Thoracic aorta endothelial cell (primary cell): Measurements from ENCODE around the gene HOXD9. TPM values are rescaled to one million over a fixed set of nuclear protein-coding genes. Genes with fewer than 3 reads are reported as not detected.

ENCODE experiments used
- small RNA-seq: library from RNA; depleted of rRNA; stranded (forward); fragments of <200 nt; gene quantifications from one replicate; pipeline ENCODE3, GENCODE V24; 2012
- total RNA-seq: library from RNA; depleted of rRNA; stranded (reverse); fragments of >200 nt; gene quantifications from 2 replicates; pipeline ENCODE4 v1.2.3, GENCODE V29; 2012

HOXD9 gene
- 2.0 TPM in 1 of 2 replicates, not detected in the other for total RNA-seq

GRCh38 chr2:176122683-176123410, at the start of gene HOXD9:
TSS of gene HOXD9 (plus strand) at chr2:176122719. CDS start at chr2:176122769, 50 bp downstream.

GRCh38 chr2:176083796-176084261, 38.7 kb upstream of the HOXD9 start, which contains the start of gene EVX2:
TSS of gene EVX2 (minus strand) at chr2:176083962. CDS start at chr2:176083776, 186 bp downstream.

DNA sequence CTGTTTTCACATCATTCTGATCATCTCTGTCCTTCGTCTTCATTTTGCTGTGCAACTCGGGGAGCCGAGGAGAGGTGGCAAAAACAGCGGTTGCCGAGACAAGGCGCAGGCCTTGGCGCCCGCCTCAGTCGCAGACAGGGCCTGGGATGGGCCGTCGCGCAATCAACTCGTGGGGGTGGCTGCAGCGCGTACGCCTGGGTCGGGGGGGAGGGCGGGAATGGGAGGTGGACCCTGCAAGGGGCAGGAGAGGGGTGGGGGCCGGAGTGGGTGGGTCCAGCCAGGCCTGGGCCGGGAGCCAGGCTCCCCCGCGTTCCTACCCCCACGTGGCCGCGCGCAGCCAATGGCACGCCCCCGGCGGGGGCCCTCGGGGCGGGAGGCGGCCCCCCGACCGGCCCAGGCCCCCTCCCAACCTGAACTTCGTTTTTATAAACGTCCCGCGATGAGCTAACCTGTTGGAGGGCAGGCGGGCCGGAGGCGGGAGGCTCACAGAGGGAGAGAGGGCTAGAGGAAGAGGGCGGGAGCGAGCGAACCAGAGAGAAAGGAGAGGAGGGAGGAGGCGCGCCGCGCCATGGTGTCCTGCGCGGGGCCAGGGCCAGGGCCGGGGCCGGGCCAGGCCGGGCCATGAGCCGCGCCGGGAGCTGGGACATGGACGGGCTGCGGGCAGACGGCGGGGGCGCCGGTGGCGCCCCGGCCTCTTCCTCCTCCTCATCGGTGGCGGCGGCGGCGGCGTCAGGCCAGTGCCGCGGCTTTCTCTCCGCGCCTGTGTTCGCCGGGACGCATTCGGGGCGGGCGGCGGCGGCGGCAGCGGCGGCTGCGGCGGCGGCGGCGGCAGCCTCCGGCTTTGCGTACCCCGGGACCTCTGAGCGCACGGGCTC, 30.0 kb upstream of the HOXD9 start, which contains the start of gene HOXD13:
Gene HOXD13, plus strand, starts transcription at position 452 of the 875 bp plus-strand sequence. Its CDS starts 170 bp downstream, at position 622.

GRCh38 chr2:176099728-176100546, 22.6 kb upstream of the HOXD9 start, which contains the start of gene HOXD12:
TSS of gene HOXD12 (plus strand) at chr2:176099795. CDS start at chr2:176099802, 7 bp downstream.

GRCh38 chr2:176106581-176107539, 15.7 kb upstream of the HOXD9 start, which contains the start of gene HOXD11:
TSS of gene HOXD11 (plus strand) at chr2:176107280. CDS start at chr2:176107356, 76 bp downstream.

GRCh38 chr2:176115883-176116813, 6.4 kb upstream of the HOXD9 start, which contains the start of gene HOXD10:
TSS of gene HOXD10 (plus strand) at chr2:176116778. CDS start at chr2:176116834, 56 bp downstream.

DNA sequence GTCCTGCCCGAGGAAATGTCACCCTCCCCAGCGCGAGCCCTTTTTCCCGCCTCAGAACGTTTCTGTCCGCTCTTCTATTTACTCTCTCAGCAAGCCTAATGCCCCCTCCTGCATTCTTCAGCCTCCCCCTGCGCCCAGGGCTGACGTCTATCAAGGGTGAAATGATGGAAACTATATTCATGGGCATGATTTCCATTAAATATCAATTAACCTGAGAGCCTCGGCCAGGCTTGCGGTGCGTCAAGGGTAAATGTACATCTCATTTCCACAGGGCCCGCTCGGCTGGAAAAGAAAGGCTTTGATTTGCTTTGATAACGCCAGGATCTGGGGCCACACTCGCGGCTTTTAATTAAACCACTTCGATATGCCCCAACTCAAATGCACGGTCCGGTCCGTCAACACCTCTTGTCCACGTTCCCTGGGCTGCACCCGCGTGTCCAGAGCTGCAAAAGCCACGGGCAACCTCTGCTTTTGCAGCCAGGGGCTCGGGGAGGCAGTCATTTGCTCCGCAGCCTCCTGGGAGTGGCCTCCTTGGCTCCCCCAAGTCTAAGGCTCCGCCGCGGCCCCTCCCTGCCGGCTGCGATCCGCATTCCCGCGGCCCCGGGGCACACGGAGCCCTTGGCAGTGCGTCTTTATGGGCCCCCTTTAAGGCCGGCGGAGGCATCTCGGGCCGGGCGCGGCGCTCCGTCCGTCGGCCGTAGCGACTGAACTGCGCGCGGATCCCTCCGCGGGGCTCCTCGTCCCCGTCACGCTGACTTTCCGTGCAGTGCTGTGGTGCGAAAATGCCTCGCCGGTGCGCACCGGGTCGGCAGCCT, 6.7 kb downstream of the HOXD9 start, which contains the start of gene HOXD8:
Gene HOXD8, plus strand, starts transcription at position 724 of the 815 bp plus-strand sequence. CDS start 662 bp downstream, outside the sequence.

GRCh38 chr2:176151442-176152287, 29.1 kb downstream of the HOXD9 start, which contains the start of gene HOXD4:
TSS of gene HOXD4 (plus strand) at chr2:176151550. CDS start at chr2:176151634, 84 bp downstream.

DNA sequence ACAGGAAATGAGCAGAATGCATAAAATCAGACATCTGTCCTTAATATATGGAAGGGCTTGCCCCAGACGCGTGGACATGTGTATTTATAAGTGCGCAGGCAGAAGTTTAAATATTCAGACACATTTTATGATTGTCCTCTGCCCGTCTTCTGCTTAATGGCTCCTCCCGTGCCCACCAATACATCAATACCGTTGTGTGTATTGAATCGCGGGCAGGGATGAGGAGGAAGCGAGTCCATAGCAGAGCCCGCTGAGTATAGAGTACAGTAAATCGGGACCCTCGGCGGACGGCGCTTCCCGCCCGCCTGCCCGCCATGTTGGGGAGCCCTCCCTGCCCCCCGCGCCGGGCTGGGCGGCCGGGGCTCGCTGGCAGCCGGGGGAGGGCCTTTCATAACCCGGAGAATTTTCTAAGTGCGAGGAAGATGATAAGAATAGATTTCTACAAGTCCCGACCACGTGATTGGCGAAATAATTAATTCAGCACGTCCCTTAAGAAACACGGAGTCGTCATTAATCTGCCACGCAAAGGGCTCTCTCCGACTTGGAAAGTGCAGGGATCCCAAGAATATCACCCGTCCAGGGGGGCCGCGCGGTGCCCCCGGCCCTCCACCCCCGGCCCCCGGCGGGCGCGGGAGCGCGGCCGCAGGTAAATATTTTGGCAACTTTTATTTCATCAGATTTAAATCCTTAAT, 34.4 kb downstream of the HOXD9 start, which contains the start of gene HOXD3:
Gene HOXD3, plus strand, starts transcription at position 501 of the 692 bp plus-strand sequence. CDS start 11,808 bp downstream, outside the sequence.

Small RNAs within 50 kb of the gene (small RNA-seq; reads per million reads assigned to genes)
- 22.1 reads per million, percentile 96 among the genes with 10 or more reads in this experiment for gene MIR10B

Other genes starting within 250 kb of the HOXD9 start
- gene LNPK, start 120.5 kb upstream of the HOXD9 start, total RNA-seq = 17.4 and 20.5 TPM in 2 replicates
- gene EVX2, start 38.8 kb upstream of the HOXD9 start, total RNA-seq = not detected in 2 replicates
- gene HOXD13, start 30.0 kb upstream of the HOXD9 start, total RNA-seq = not detected in 2 replicates
- not detected in 2 replicates for gene HOXD12, start 22.9 kb upstream of the HOXD9 start, total RNA-seq
- not detected in 2 replicates for gene HOXD11, start 15.4 kb upstream of the HOXD9 start, total RNA-seq
- not detected in 2 replicates for gene HOXD10, start 5.9 kb upstream of the HOXD9 start, total RNA-seq
- gene HOXD8, start 7.0 kb downstream of the HOXD9 start, total RNA-seq = 9.3 TPM in 1 of 2 replicates, not detected in the other
- 8.7 TPM in 1 of 2 replicates, not detected in the other for gene HOXD4, start 28.8 kb downstream of the HOXD9 start, total RNA-seq
- 11.2 TPM in 1 of 2 replicates, not detected in the other for gene HOXD3, start 34.6 kb downstream of the HOXD9 start, total RNA-seq
- 15.3 TPM in 1 of 2 replicates, not detected in the other for gene HOXD1, start 65.9 kb downstream of the HOXD9 start, total RNA-seq
- 21.8 and 23.6 TPM in 2 replicates for gene MTX2, start 146.7 kb downstream of the HOXD9 start, total RNA-seq